ENCODE measurements around the gene BCAT1.

BCAT1 gene

DNA sequence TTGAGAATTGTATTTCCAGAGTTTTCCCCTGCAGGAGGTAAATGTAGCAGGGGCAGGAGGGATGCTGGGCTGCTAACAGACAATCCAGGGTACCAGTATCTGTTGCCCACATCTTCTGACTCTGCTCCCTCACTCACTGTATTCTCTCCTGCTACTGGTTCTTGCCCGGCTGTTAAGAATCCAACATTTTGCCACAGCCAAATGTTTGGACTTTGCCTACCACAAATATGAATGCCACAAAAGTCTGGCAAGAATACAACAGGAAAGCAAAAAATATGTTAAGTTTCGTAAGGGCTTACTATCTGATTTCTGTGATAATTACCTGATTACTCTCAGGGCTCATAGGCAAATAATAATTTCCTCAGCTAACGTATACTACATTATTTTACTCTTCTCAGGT lies 160.0 kb downstream of the BCAT1 start:
- no peak overlapping the region for H3K4ac ChIP-seq (ENCODE audit: low read depth in 1 of 2, low read length in 2 of 2)
- no peak overlapping the region for H3K23ac ChIP-seq (ENCODE audit: low read length in 2 of 2)
- H3K27ac ChIP-seq (ENCODE audit: low read length, poor library complexity, severe bottlenecking): no peak overlapping the region
- H2AK5ac ChIP-seq (ENCODE audit: low read length, severe bottlenecking): no peak overlapping the region
- 100% methylated on average over 1 of the region's 3 CpGs for WGBS
- H4K91ac ChIP-seq (ENCODE audit: low read length): no peak overlapping the region
- H2BK12ac ChIP-seq (ENCODE audit: low read length in 2 of 2): no peak overlapping the region
- no peak overlapping the region for H3K9ac ChIP-seq (ENCODE audit: low read length)
- H2BK120ac ChIP-seq (ENCODE audit: low read depth, low read length): no peak overlapping the region
- no peaks in the 10 kb centered on the region for H3K4me1 ChIP-seq (ENCODE audit: control insufficient read depth, insufficient read depth, low read depth, low read length)
- no peak overlapping the region for H3K4me2 ChIP-seq (ENCODE audit: low read length, poor library complexity, severe bottlenecking)
- no peak overlapping the region for H3K18ac ChIP-seq (ENCODE audit: low read depth in 1 of 2, low read length in 2 of 2)
- no peak overlapping the region for H4K8ac ChIP-seq (ENCODE audit: low read length)
- H3K36me3 ChIP-seq (ENCODE audit: control insufficient read depth in 1 of 2, insufficient read depth in 2 of 2, low read depth in 1 of 2, low read length in 2 of 2): no peaks in the 10 kb centered on the region
- no peak overlapping the region for H2AFZ ChIP-seq (ENCODE audit: low read depth, low read length)
- no peak overlapping the region for H2BK5ac ChIP-seq (ENCODE audit: low read depth, low read length, poor library complexity, severe bottlenecking)
- no peak overlapping the region for H3K4me3 ChIP-seq (ENCODE audit: insufficient read depth in 1 of 2, low read depth in 1 of 2, low read length in 2 of 2)
- DNase-seq: no peak
- H2BK15ac ChIP-seq (ENCODE audit: low read depth, poor library complexity, severe bottlenecking): no peak overlapping the region
- H3K27me3 ChIP-seq (ENCODE audit: control insufficient read depth in 1 of 2, insufficient read depth in 1 of 2, low read length in 2 of 2): peaks cover 0 to 15% of the 10 kb centered on the region in 2 experiments
- H3K9me3 ChIP-seq (ENCODE audit: control insufficient read depth, low read length): no peaks in the 10 kb centered on the region
- no peak overlapping the region for H3K14ac ChIP-seq (ENCODE audit: low read length in 2 of 2)
- no peaks in the 10 kb centered on the region for H3K79me1 ChIP-seq (replicated peaks; ENCODE audit: low read length, poor library complexity, severe bottlenecking)

DNA sequence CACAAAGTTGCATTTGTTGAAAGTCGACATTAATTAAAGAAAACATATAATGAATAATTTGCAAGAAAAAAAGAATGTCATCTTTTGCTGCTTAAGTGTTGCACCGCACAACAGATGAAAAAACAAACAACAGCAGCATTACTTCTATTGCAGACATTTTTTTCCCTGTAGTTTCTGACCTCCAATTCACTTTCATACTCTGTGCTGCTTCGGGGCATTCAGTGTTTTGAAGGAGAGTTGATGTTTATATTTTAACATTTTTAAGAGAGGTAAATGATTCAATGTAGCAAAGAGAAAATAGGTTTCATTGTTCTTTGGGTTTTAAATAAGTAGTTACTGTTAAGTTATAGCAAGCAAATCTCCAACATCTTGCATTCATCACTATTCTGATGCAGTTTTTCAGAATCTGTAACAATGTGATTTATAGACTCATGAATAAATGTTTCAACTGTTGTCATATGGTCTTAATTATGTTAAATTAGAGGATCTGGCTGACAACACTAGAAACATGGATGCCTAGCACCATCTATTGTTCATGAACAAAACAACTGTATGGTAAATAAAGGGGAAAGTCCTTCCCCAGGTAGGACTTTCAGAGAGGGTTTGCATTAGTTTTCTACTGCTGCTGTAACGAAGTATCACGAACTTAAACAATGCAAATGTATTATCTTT lies 168.1 kb downstream of the BCAT1 start:
- Histone ChIP-seq H4K8ac (ENCODE audit: low read length) (no peak overlapping the region), H4K91ac (ENCODE audit: low read length) (no peak overlapping the region), H3K27me3 (ENCODE audit: control insufficient read depth in 1 of 2, insufficient read depth in 1 of 2, low read length in 2 of 2) (peaks cover 0 to 9% of the 10 kb centered on the region in 2 experiments), H3K4me3 (ENCODE audit: insufficient read depth in 1 of 2, low read depth in 1 of 2, low read length in 2 of 2) (no peak overlapping the region), H2AK5ac (ENCODE audit: low read length, severe bottlenecking) (no peak overlapping the region), H3K4ac (ENCODE audit: low read depth in 1 of 2, low read length in 2 of 2) (no peak overlapping the region), H3K14ac (ENCODE audit: low read length in 2 of 2) (no peak overlapping the region), H3K36me3 (ENCODE audit: control insufficient read depth in 1 of 2, insufficient read depth in 2 of 2, low read depth in 1 of 2, low read length in 2 of 2) (no peaks in the 10 kb centered on the region), H2AFZ (ENCODE audit: low read depth, low read length) (no peak overlapping the region), H2BK12ac (ENCODE audit: low read length in 2 of 2) (no peak overlapping the region), H3K9ac (ENCODE audit: low read length) (no peak overlapping the region), H2BK5ac (ENCODE audit: low read depth, low read length, poor library complexity, severe bottlenecking) (no peak overlapping the region), H3K4me2 (ENCODE audit: low read length, poor library complexity, severe bottlenecking) (no peak overlapping the region), H3K4me1 (ENCODE audit: control insufficient read depth, insufficient read depth, low read depth, low read length) (no peaks in the 10 kb centered on the region), H2BK15ac (ENCODE audit: low read depth, poor library complexity, severe bottlenecking) (no peak overlapping the region), H2BK120ac (ENCODE audit: low read depth, low read length) (no peak overlapping the region), H3K18ac (ENCODE audit: low read depth in 1 of 2, low read length in 2 of 2) (no peak overlapping the region), H3K9me3 (ENCODE audit: control insufficient read depth, low read length) (no peaks in the 10 kb centered on the region), H3K23ac (ENCODE audit: low read length in 2 of 2) (no peak overlapping the region), H3K27ac (ENCODE audit: low read length, poor library complexity, severe bottlenecking) (no peak overlapping the region), H3K79me1 (replicated peaks; ENCODE audit: low read length, poor library complexity, severe bottlenecking) (no peaks in the 10 kb centered on the region)
- 64% methylated on average over 3 of the region's 5 CpGs for WGBS
- no peak for DNase-seq

DNA sequence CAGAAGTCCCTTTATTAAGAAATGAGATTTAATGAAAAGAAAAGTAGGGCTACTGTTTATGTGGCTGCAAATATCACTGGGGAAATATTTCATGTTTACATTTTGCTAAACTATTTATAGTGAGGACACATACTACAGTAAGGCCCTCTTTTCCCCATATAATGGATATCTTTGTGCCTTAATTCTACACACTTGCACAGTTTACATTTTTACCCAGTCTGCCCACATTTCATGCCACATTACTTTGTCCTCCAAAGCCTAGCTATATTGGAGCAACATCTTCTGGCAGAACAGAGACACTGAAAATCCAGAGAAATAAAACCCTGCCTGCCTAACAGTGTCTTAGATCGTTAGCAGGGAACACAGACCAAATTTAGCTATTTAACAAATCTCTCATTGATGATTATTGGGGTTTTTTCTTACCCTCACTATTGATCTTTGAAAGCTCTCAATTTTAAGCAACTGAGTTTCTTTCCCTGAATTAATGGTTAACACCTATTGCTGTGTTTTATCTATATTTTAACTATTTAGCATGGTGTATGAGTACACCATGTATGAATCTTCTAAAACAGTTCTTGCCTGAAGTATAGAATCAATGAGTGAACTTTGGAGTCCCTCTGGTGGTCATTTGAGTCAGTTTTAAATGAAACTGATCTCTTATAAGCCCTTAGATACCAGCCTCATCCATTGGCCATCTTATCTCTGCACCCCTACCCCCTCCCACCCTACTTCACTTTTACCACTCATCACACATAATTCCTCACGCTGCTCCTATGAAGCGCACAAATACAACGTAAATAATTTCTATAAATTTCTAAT lies 170.2 kb downstream of the BCAT1 start:
- Histone ChIP-seq H3K4me3 (ENCODE audit: insufficient read depth in 1 of 2, low read depth in 1 of 2, low read length in 2 of 2) (no peak overlapping the region), H2BK15ac (ENCODE audit: low read depth, poor library complexity, severe bottlenecking) (no peak overlapping the region), H4K8ac (ENCODE audit: low read length) (no peak overlapping the region), H2AFZ (ENCODE audit: low read depth, low read length) (no peak overlapping the region), H3K36me3 (ENCODE audit: control insufficient read depth in 1 of 2, insufficient read depth in 2 of 2, low read depth in 1 of 2, low read length in 2 of 2) (no peaks in the 10 kb centered on the region), H3K4me1 (ENCODE audit: control insufficient read depth, insufficient read depth, low read depth, low read length) (no peaks in the 10 kb centered on the region), H3K9me3 (ENCODE audit: control insufficient read depth, low read length) (no peaks in the 10 kb centered on the region), H3K4me2 (ENCODE audit: low read length, poor library complexity, severe bottlenecking) (no peak overlapping the region), H3K14ac (ENCODE audit: low read length in 2 of 2) (no peak overlapping the region), H2BK120ac (ENCODE audit: low read depth, low read length) (no peak overlapping the region), H2BK12ac (ENCODE audit: low read length in 2 of 2) (no peak overlapping the region), H3K18ac (ENCODE audit: low read depth in 1 of 2, low read length in 2 of 2) (no peak overlapping the region), H2BK5ac (ENCODE audit: low read depth, low read length, poor library complexity, severe bottlenecking) (no peak overlapping the region), H4K91ac (ENCODE audit: low read length) (no peak overlapping the region), H3K4ac (ENCODE audit: low read depth in 1 of 2, low read length in 2 of 2) (no peak overlapping the region), H3K79me1 (replicated peaks; ENCODE audit: low read length, poor library complexity, severe bottlenecking) (no peaks in the 10 kb centered on the region), H3K23ac (ENCODE audit: low read length in 2 of 2) (no peak overlapping the region), H3K9ac (ENCODE audit: low read length) (no peak overlapping the region), H3K27me3 (ENCODE audit: control insufficient read depth in 1 of 2, insufficient read depth in 1 of 2, low read length in 2 of 2) (no peaks in the 10 kb centered on the region), H2AK5ac (ENCODE audit: low read length, severe bottlenecking) (no peak overlapping the region), H3K27ac (ENCODE audit: low read length, poor library complexity, severe bottlenecking) (no peak overlapping the region)
- DNase-seq: peak; percentile 71
- 58% methylated on average over 4 of the region's 4 CpGs for WGBS

DNA sequence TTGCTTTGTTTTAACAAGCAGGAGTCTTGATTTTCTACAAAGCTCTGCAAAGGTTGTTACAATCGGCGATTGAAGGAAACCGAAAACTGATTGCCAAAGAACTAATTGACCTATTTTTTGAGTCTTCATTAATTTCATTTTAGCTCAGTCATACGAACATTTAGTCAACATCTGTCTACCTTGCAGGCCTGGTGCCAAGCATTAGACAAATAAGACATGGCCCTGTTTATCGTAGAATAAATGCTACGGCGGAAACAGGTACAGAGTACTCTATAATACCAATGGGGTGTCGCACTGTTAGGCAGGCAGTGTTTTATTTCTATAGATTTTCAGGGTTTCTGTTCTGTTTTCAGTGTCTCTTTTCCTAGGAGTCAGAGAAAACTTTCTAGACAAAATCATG lies 171.5 kb downstream of the BCAT1 start:
- H3K4ac ChIP-seq (ENCODE audit: low read depth in 1 of 2, low read length in 2 of 2): no peak overlapping the region
- H3K79me1 ChIP-seq (replicated peaks; ENCODE audit: low read length, poor library complexity, severe bottlenecking): no peaks in the 10 kb centered on the region
- H4K8ac ChIP-seq (ENCODE audit: low read length): no peak overlapping the region
- no peaks in the 10 kb centered on the region for H3K27me3 ChIP-seq (ENCODE audit: control insufficient read depth in 1 of 2, insufficient read depth in 1 of 2, low read length in 2 of 2)
- H3K4me2 ChIP-seq (ENCODE audit: low read length, poor library complexity, severe bottlenecking): no peak overlapping the region
- H3K27ac ChIP-seq (ENCODE audit: low read length, poor library complexity, severe bottlenecking): no peak overlapping the region
- H3K14ac ChIP-seq (ENCODE audit: low read length in 2 of 2): no peak overlapping the region
- no peak overlapping the region for H2BK12ac ChIP-seq (ENCODE audit: low read length in 2 of 2)
- no peak for DNase-seq
- no peak overlapping the region for H2BK15ac ChIP-seq (ENCODE audit: low read depth, poor library complexity, severe bottlenecking)
- no peak overlapping the region for H2BK5ac ChIP-seq (ENCODE audit: low read depth, low read length, poor library complexity, severe bottlenecking)
- no peaks in the 10 kb centered on the region for H3K9me3 ChIP-seq (ENCODE audit: control insufficient read depth, low read length)
- no peak overlapping the region for H4K91ac ChIP-seq (ENCODE audit: low read length)
- no peak overlapping the region for H2AFZ ChIP-seq (ENCODE audit: low read depth, low read length)
- no peak overlapping the region for H3K4me3 ChIP-seq (ENCODE audit: insufficient read depth in 1 of 2, low read depth in 1 of 2, low read length in 2 of 2)
- WGBS: 91% methylated on average over 8 of the region's 8 CpGs
- no peak overlapping the region for H3K9ac ChIP-seq (ENCODE audit: low read length)
- H3K23ac ChIP-seq (ENCODE audit: low read length in 2 of 2): no peak overlapping the region
- no peak overlapping the region for H2AK5ac ChIP-seq (ENCODE audit: low read length, severe bottlenecking)
- H2BK120ac ChIP-seq (ENCODE audit: low read depth, low read length): no peak overlapping the region
- H3K36me3 ChIP-seq (ENCODE audit: control insufficient read depth in 1 of 2, insufficient read depth in 2 of 2, low read depth in 1 of 2, low read length in 2 of 2): no peaks in the 10 kb centered on the region
- no peaks in the 10 kb centered on the region for H3K4me1 ChIP-seq (ENCODE audit: control insufficient read depth, insufficient read depth, low read depth, low read length)
- H3K18ac ChIP-seq (ENCODE audit: low read depth in 1 of 2, low read length in 2 of 2): peak overlapping the region in 1 of 2 experiments; percentile 2

All from mesenchymal stem cell (in vitro differentiated cells and primary cell).